CD14-positive monocyte (primary cell): ENCODE results near the gene TNFRSF4. TPM values are rescaled to one million over a fixed set of nuclear protein-coding genes. Genes with fewer than 3 reads are reported as not detected.

ENCODE experiments used
- DNase-seq, 3 donors: peaks; one replicate each; pipeline ENCODE4 v3.0.0-alpha.2; 2011 to 2022
- H2AFZ ChIP-seq: 2 replicates; pipeline ENCODE4 v1.6.0; 2012; ENCODE audit warnings: mild to moderate bottlenecking, low read depth, low read length, inconsistent platforms; ENCODE audit not compliant: insufficient read depth, poor library complexity, severe bottlenecking
- H3K27ac ChIP-seq, 2 donors: 1 replicate in 1 of 2; 2 replicates in 1 of 2; pipeline ENCODE4 v1.5.1; 2012 to 2013; ENCODE audit warnings: low read length in 2 of 2, control low read depth in 1 of 2, inconsistent platforms in 1 of 2, low read depth in 1 of 2, mild to moderate bottlenecking in 1 of 2
- H3K27me3 ChIP-seq, 2 donors: one replicate each; pipeline versions ENCODE4 v1.6.0 to v1.6.1; 2011 to 2013; ENCODE audit warnings: low read length in 2 of 2; ENCODE audit not compliant: control insufficient read depth in 2 of 2, insufficient read depth in 2 of 2
- H3K36me3 ChIP-seq, 2 donors: replicated peaks in 1 of 2; 1 replicate in 1 of 2; 2 replicates in 1 of 2; pipeline versions ENCODE4 v1.5.1 to v1.6.1; 2012 to 2013; ENCODE audit warnings: low read length in 2 of 2, control low read depth in 1 of 2, inconsistent platforms in 1 of 2, mild to moderate bottlenecking in 1 of 2; ENCODE audit not compliant: insufficient read depth in 2 of 2, control insufficient read depth in 1 of 2
- H3K4me1 ChIP-seq, 2 donors: 1 replicate in 1 of 2; 2 replicates in 1 of 2; pipeline versions ENCODE4 v1.5.1 to v1.6.1; 2012 to 2013; ENCODE audit warnings: low read length in 2 of 2, control low read depth in 1 of 2, inconsistent platforms in 1 of 2, mild to moderate bottlenecking in 1 of 2, moderate library complexity in 1 of 2; ENCODE audit not compliant: insufficient read depth in 2 of 2, control insufficient read depth in 1 of 2
- H3K4me2 ChIP-seq: replicated peaks from 2 replicates; pipeline ENCODE3; 2012; ENCODE audit warnings: low read length, moderate library complexity, mild to moderate bottlenecking; ENCODE audit not compliant: poor library complexity, severe bottlenecking; ENCODE audit errors: extremely low read depth
- H3K4me3 ChIP-seq, 3 experiments: fragments of 200-600 bp in 1 of 3; sonication (generic) in 1 of 3; replicated peaks in 1 of 3; 1 replicate in 2 of 3; 2 replicates in 1 of 3; pipeline ENCODE4 v1.5.1; 2011 to 2013; ENCODE audit warnings: low read length in 3 of 3, mild to moderate bottlenecking in 3 of 3, control low read depth in 2 of 3, low read depth in 2 of 3, inconsistent platforms in 1 of 3, moderate library complexity in 1 of 3
- H3K79me2 ChIP-seq: 2 replicates; pipeline ENCODE4 v1.6.0; 2012; ENCODE audit warnings: mild to moderate bottlenecking, control low read depth, inconsistent platforms, low read length, moderate library complexity; ENCODE audit not compliant: insufficient read depth
- H3K9ac ChIP-seq: 2 replicates; pipeline ENCODE4 v1.6.0; 2017; ENCODE audit warnings: low read length, mild to moderate bottlenecking; ENCODE audit not compliant: insufficient read depth, poor library complexity, severe bottlenecking
- H3K9me3 ChIP-seq, 2 donors: replicated peaks in 1 of 2; 1 replicate in 1 of 2; 2 replicates in 1 of 2; pipeline versions ENCODE4 v1.5.1 to v1.6.1; 2012 to 2013; ENCODE audit warnings: low read length in 2 of 2, control low read depth in 1 of 2; ENCODE audit not compliant: control insufficient read depth in 1 of 2, insufficient read depth in 1 of 2
- H4K20me1 ChIP-seq: 2 replicates; pipeline ENCODE4 v1.6.0; 2012; ENCODE audit warnings: mild to moderate bottlenecking, low read length, control low read depth, moderate library complexity; ENCODE audit not compliant: insufficient read depth
- H3K27ac Mint-ChIP-seq, 7 donors: one replicate each; pipeline ENCODE4 v1.8.0; 2020; ENCODE audit warnings: mild to moderate bottlenecking in 7 of 7, mixed read lengths in 7 of 7, moderate library complexity in 6 of 7, inconsistent platforms in 2 of 7
- H3K27me3 Mint-ChIP-seq, 3 donors: one replicate each; pipeline ENCODE4 v1.8.0; 2021 to 2022; ENCODE audit warnings: low read depth in 3 of 3, mild to moderate bottlenecking in 3 of 3, mixed read lengths in 3 of 3, moderate library complexity in 3 of 3, inconsistent platforms in 1 of 3
- H3K36me3 Mint-ChIP-seq, 2 donors: one replicate each; pipeline ENCODE4 v1.8.0; 2020; ENCODE audit warnings: mixed read lengths in 2 of 2, inconsistent platforms in 1 of 2, mild to moderate bottlenecking in 1 of 2
- H3K4me1 Mint-ChIP-seq: one replicate; pipeline ENCODE4 v1.8.0; 2020; ENCODE audit warnings: mild to moderate bottlenecking, mixed read lengths
- H3K4me3 Mint-ChIP-seq, 2 donors: one replicate each; pipeline ENCODE4 v1.8.0; 2020; ENCODE audit warnings: mild to moderate bottlenecking in 2 of 2, mixed read lengths in 2 of 2, moderate library complexity in 1 of 2
- H3K9me3 Mint-ChIP-seq, 7 donors: one replicate each; pipeline ENCODE4 v1.8.0; 2020 to 2022; ENCODE audit warnings: mixed read lengths in 7 of 7, mild to moderate bottlenecking in 6 of 7, moderate library complexity in 6 of 7, inconsistent platforms in 2 of 7
- WGBS: methylation state at CpG from one replicate; pipeline ENCODE4 v1.1.5; 2013; ENCODE audit warnings: missing lambda C conversion rate; ENCODE audit not compliant: insufficient coverage; 5-methylcytosine and 5-hydroxymethylcytosine counted together
- intact Hi-C, 2 donors: fragments of 100-400 bp; cut with micrococcal nuclease; formaldehyde crosslinking; loops; one replicate each; pipeline versions ENCODE4 v1.15.0 to v1.15.1; 2023
- polyA plus RNA-seq, 3 donors: library from polyadenylated mRNA; depleted of rRNA in 1 of 3; unstranded in 2 of 3; stranded (reverse) in 1 of 3; fragments of 300-500 nt in 2 of 3; fragments of >200 nt in 1 of 3; fragmentation: Illumina TruSeq in 2 of 3; gene quantifications; 1 replicate in 2 of 3; 2 replicates in 1 of 3; pipeline ENCODE4 v1.2.3, GENCODE V29; 2012 to 2021
- TF ChIP-seq, protein P1 (sequence below): fragments of 200-600 bp; IDR thresholded peaks from one replicate; pipeline ENCODE4 v1.8.0; 2022; ENCODE audit warnings: antibody characterized with exemption, mild to moderate bottlenecking

TNFRSF4 gene
- polyA plus RNA-seq, 3 donors: 0.05 TPM; not detected in 2

DNA sequence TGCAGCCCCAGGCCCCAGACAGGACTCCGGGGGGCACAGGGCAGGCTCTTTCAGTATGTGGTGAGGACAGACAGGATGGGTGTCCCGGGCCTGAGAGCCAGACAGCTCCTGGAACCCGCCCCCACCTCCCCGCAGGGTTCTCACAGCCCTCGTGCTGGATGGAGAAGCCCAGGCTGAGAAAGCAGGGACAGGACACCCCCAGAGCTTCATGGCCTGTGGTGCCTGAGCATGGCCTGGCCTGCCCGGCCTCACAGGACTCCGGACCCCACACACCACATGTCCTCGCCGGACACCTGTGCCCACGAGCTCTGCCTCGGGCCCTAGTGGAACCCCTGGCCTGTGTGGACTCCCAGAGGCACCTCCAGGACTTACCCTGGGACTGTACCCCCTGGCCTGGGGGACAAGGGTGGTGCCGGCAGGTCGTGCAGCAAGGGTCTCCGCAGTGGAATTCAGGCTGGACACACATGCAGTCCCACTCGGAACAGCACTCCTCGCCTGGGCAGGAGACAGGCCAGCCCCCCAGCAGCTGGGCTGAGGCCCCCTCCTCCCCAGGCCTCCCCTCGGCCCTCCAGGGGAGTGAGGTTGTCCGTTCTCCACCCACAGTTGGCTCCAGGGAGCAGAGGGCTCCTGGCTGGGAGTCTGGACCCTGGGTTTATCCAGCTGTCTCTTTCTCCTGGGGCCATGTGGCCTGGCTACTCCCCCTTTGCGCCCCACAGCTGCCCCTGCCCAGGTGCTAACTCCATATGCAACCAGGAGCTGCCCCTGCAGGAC lies 8.8 kb downstream of the TNFRSF4 start:
- peaks cover 45 to 77% (median 50%) of the 10 kb centered on the region in 3 donors for H3K27me3 Mint-ChIP-seq
- H3K4me3 ChIP-seq: no peak overlapping the region
- no peak overlapping the region for H2AFZ ChIP-seq
- no peak overlapping the region for H3K4me2 ChIP-seq
- no peaks in the 10 kb centered on the region for H3K36me3 ChIP-seq
- no peaks in the 10 kb centered on the region for H3K79me2 ChIP-seq
- H3K4me1 Mint-ChIP-seq: peaks cover 5% of the 10 kb centered on the region
- intact Hi-C loops: no loop called here
- no peaks in the 10 kb centered on the region for H3K4me1 ChIP-seq
- H3K27me3 ChIP-seq: peaks cover 7 to 55% of the 10 kb centered on the region in 2 donors
- WGBS: 85% methylated on average over 16 of the region's 19 CpGs
- H3K4me3 Mint-ChIP-seq: no peak overlapping the region
- TF ChIP-seq, protein P1, sequence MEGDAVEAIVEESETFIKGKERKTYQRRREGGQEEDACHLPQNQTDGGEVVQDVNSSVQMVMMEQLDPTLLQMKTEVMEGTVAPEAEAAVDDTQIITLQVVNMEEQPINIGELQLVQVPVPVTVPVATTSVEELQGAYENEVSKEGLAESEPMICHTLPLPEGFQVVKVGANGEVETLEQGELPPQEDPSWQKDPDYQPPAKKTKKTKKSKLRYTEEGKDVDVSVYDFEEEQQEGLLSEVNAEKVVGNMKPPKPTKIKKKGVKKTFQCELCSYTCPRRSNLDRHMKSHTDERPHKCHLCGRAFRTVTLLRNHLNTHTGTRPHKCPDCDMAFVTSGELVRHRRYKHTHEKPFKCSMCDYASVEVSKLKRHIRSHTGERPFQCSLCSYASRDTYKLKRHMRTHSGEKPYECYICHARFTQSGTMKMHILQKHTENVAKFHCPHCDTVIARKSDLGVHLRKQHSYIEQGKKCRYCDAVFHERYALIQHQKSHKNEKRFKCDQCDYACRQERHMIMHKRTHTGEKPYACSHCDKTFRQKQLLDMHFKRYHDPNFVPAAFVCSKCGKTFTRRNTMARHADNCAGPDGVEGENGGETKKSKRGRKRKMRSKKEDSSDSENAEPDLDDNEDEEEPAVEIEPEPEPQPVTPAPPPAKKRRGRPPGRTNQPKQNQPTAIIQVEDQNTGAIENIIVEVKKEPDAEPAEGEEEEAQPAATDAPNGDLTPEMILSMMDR: no peak
- H3K9ac ChIP-seq: no peak overlapping the region
- H3K27ac Mint-ChIP-seq: no peak overlapping the region
- no peaks in the 10 kb centered on the region for H4K20me1 ChIP-seq
- peaks cover 0 to 3% (median 2%) of the 10 kb centered on the region in 7 donors for H3K9me3 Mint-ChIP-seq
- no peaks in the 10 kb centered on the region for H3K9me3 ChIP-seq
- no peak for DNase-seq
- H3K36me3 Mint-ChIP-seq: peaks cover 0 to 1% of the 10 kb centered on the region in 2 donors
- no peak overlapping the region for H3K27ac ChIP-seq

DNA sequence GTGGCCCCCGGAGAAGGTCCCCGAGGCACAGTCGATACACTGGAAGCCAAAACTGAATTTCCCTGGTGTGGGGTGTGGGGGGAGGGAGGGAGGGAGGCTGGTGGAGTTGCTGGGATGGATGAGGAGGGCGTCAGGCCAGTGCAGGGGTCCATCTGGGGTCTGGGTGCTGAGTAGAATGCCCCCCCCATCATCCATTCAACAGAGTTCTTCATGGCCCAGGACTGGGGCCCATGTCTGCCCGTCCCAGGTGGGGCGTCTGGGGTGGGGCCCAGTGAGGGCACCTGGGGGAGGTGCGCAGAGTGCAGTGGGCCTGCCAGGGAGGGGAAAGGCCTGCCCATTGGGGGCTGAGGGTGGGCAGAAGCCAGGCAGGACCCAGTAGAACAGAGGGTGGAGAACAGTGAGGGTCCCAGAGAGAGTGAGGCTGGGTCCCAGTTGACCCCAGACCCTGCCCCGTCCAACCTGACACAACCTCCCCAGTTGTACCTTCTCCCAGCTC lies 9.5 kb downstream of the TNFRSF4 start:
- intact Hi-C loops: no loop called here
- peaks cover 5% of the 10 kb centered on the region for H3K4me1 Mint-ChIP-seq
- no peak overlapping the region for H3K4me3 Mint-ChIP-seq
- H3K79me2 ChIP-seq: no peaks in the 10 kb centered on the region
- no peak overlapping the region for H3K4me3 ChIP-seq
- H3K27me3 Mint-ChIP-seq: peaks cover 45 to 77% (median 50%) of the 10 kb centered on the region in 3 donors
- DNase-seq: no peak
- peaks cover 7 to 55% of the 10 kb centered on the region in 2 donors for H3K27me3 ChIP-seq
- peaks cover 0 to 5% (median 2%) of the 10 kb centered on the region in 7 donors for H3K9me3 Mint-ChIP-seq
- H4K20me1 ChIP-seq: no peaks in the 10 kb centered on the region
- H3K36me3 Mint-ChIP-seq: peaks cover 0 to 1% of the 10 kb centered on the region in 2 donors
- H3K4me1 ChIP-seq: no peaks in the 10 kb centered on the region
- H3K4me2 ChIP-seq: no peak overlapping the region
- H3K27ac ChIP-seq: no peak overlapping the region
- H3K27ac Mint-ChIP-seq: no peak overlapping the region
- H3K9me3 ChIP-seq: no peaks in the 10 kb centered on the region
- no peak overlapping the region for H2AFZ ChIP-seq
- H3K9ac ChIP-seq: no peak overlapping the region
- no peaks in the 10 kb centered on the region for H3K36me3 ChIP-seq
- TF ChIP-seq, protein P1: no peak
- 96% methylated on average over 5 of the region's 8 CpGs for WGBS
